SKM-1 treated with dmso at 0.1 percent for 144 hours (cell line): Measurements from ENCODE around the gene MACROD2.
"Not testable (repeated sequence)": the region's sequence is repeated elsewhere in the genome, so short reads cannot be mapped to it uniquely, and the experiment has no call there.

Experiments used
- DNase-seq: peaks from one replicate; lab custom pipeline; 2025; ENCODE audit not compliant: unreplicated experiment; lab: John Stamatoyannopoulos, UW

The MACROD2 gene

GRCh38 chr20:15185322-15185721 lies 1190.0 kb downstream of the MACROD2 start:
- DNase-seq, result no peak

DNA sequence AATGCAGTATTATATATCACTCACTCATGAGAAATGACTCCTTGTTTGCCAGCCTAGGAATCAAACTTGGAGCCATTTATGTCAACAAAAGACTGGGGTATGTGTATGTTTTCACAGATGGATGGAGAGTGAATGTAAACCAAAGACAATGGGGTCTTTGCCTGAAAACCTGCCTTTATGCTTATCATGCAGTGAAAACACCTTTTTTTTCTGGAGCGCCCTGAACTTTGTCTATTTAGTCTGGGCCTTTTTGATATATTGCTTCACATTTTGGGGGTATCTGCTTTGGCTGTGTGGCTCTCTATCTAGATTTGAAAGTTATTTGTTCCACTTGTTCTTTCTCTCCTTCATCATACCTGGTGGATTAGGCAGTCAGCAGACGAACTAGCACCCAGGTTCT lies 1190.6 kb downstream of the MACROD2 start:
- no peak for DNase-seq

DNA sequence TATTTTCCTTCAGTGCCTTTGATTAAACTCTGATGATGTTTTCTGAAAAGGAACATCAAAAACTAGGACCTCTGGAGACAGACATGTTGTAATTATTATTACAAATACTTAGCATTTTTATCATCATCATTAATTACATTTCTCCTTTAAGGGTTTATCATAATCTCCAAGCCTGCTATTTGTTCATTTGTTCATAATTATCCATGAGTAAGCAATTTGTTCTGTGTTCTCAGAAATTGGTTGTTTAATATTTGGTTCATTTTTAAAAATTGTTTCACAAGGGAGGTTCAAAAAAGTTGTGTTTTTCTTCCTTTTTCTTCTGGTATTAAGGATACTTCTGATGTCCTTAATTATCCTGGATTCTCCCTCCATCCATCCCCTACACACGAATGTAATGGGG lies 1192.3 kb downstream of the MACROD2 start:
- no peak for DNase-seq

DNA sequence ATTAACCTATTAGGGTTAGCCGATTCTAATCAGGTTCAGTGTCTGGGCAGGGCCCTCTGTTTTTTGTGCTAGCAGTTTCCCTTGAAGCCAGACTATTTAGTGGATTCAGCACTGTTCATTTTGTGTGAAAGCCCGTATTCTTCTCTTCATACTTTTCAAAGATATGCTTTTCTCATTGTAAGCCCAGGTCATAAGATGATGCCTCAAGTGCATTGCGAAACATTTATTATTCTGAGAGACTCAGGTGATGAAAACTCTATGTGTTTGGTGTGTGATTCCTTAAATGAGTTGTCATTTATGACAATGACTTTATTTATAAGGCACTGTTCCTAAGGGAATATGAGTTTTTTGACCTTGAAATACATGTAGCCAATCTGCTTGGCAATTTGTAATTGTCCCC lies 1193.1 kb downstream of the MACROD2 start:
- DNase-seq, result no peak

GRCh38 chr20:15191082-15191723 lies 1195.9 kb downstream of the MACROD2 start:
- DNase-seq, result no peak

- no peak for DNase-seq
These were observed 1200.1 kb downstream of the MACROD2 start for GRCh38 chr20:15195378-15195777.

GRCh38 chr20:15196547-15197255 lies 1201.4 kb downstream of the MACROD2 start:
- no peak for DNase-seq

DNA sequence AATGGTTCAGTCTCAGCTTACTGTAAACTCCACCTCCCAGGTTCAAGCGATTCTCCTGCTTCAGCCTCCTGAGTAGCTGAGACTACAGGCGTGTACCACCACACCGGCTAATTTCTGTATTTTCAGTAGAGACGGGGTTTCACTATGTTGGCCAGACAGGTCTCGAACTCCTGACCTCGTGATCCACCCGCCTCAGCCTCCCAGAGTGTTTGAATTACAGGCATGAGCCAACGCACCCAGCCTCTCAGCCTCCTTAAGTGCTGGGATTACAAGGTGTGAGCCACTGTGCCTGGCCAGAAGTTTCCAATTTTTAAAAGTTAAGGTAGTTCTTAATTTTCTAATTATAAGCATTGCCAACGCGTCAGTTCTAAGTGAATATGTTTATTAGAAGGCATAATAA lies 1202.7 kb downstream of the MACROD2 start:
- not testable (repeated sequence) for DNase-seq

- DNase-seq, result no peak
These were observed 1204.4 kb downstream of the MACROD2 start for GRCh38 chr20:15199698-15200097.

- DNase-seq, result no peak
These were observed 1204.8 kb downstream of the MACROD2 start for GRCh38 chr20:15200147-15200565.

- no peak for DNase-seq
These were observed 1206.3 kb downstream of the MACROD2 start for GRCh38 chr20:15201602-15202001.

GRCh38 chr20:15204234-15204633 lies 1208.9 kb downstream of the MACROD2 start:
- DNase-seq, result no peak

DNA sequence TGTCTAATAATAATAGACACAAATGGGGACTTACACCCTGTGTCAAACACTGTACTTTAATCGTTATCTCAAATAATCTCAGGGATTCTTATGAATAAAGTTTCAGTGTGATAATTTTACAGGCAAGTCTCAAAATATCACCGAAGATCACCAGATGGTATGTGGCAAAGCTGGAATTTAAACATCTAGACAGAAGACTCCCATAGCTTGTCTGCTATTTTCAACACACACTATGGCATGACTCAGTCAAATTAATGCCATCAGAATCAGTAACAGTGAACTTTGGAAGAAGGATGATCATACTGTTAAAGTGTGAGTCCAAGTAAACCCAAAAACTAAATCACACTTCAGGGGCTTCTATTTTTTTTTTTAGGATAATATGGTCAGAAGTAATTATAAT lies 1209.7 kb downstream of the MACROD2 start:
- no peak for DNase-seq

- no peak for DNase-seq
These were observed 1210.4 kb downstream of the MACROD2 start for GRCh38 chr20:15205719-15206118.

- DNase-seq, result no peak
These were observed 1214.2 kb downstream of the MACROD2 start for GRCh38 chr20:15209537-15209936.

- no peak for DNase-seq
These were observed 1218.7 kb downstream of the MACROD2 start for GRCh38 chr20:15214051-15214450.

DNA sequence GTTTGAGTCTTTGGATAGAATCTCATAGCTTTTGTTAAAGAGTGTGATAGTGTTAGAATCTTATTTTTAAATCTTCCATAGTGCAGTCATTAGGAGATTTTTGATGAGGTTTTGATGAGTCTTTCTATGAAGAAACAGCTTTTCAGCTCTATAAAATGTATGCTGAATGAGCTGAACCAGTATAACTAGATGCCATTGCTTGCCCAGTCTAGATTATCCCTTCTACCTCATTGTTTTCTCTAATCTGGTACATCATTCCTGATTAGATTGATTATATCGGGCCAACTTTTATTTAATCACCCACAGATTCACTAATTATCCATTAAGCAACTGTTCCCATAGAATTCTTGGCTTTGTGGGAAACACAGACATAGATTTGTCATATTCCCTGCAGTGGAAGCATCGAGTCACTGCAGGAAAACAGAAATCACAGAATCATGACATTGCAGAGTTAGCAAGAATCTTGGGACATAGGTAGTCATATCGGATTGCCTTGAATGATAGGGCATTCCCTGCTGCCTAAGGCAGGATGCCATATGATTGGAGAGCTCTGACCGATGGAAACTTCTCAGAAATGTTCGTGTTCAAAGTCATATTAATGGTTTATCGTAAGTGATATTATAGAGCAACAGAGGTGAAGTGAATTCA lies 1224.8 kb downstream of the MACROD2 start:
- no peak for DNase-seq

DNA sequence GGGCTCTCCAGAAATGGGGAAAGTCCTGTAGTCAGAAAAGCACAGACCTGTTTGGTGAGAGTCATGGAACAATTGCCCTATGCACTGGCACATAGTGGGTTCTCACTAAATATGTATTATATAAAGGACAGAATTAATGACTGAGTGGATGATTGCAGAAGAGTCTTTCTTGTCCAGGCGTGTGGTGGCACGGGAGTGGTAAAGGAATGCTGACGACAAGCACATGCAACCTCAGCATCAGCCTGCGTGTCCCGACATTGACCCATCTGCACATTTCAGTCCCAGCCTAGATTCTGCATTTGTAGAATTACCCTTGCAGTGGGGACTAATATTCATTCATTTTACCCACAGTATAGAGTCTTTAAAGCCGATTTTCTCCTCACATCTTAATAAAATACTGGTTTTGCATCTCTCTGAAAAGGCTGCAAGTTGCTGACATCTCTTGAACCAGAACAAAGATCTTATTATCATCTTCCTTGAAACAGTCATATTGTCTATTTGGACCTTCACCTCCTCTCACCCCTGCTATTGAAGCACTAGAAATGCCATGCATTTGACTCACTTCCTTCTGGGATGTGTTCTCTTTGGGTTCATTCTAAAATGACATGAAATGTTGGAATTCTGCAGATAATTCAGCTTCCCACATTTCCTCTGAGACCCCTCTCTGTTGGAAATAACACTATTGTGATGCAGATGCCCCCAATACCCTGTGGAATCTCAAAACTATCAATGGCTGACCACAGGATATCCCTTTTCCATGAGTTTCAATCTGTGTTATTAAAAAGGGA lies 1225.7 kb downstream of the MACROD2 start:
- no peak for DNase-seq

- DNase-seq, result no peak
These were observed 1227.4 kb downstream of the MACROD2 start for GRCh38 chr20:15222502-15223330.

DNA sequence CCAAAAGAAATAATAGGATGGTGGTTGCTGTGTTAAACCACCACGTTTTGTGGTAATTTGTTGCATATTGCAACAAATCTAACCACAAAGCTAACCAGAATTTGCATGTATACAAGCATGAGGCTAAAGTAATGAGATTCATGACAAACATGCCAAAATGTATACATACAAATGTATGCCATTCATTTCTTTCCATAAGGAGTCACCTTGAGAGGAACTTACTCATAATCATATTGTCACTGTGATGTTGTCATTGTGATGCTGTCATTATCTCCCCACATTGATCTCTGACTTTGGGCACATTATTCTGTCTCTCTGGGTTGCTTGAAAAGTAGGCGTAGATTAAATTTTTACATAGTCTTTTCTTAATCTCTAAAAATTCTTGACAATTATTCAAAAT lies 1228.9 kb downstream of the MACROD2 start:
- DNase-seq, result no peak

GRCh38 chr20:15227102-15227501 lies 1231.8 kb downstream of the MACROD2 start:
- DNase-seq, result no peak
